GM21526 (cell line): ENCODE measurements around the gene AOPEP.

Experiments used
- ATAC-seq: cut with Tn5 transposase; IDR thresholded peaks from one replicate; pipeline ENCODE4 v1.9.1; 2021; ENCODE audit warnings: moderate library complexity; ENCODE audit not compliant: unreplicated experiment, low FRiP score

Gene AOPEP

DNA sequence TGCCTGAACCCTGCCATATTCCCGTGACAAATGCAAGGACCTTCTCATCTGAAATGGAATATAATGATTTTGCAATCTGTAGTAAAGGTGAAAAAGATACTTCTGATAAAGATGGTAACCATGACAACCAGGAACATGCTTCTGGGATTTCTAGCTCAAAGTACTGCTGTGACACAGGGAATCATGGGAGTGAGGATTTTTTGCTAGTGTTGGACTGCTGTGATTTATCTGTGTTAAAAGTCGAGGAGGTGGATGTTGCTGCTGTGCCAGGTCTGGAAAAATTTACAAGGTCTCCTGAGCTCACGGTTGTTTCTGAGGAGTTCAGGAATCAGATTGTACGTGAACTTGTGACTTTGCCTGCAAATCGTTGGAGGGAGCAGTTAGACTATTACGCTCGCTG, 33.5 kb downstream of the AOPEP start:
- no peak for ATAC-seq

DNA sequence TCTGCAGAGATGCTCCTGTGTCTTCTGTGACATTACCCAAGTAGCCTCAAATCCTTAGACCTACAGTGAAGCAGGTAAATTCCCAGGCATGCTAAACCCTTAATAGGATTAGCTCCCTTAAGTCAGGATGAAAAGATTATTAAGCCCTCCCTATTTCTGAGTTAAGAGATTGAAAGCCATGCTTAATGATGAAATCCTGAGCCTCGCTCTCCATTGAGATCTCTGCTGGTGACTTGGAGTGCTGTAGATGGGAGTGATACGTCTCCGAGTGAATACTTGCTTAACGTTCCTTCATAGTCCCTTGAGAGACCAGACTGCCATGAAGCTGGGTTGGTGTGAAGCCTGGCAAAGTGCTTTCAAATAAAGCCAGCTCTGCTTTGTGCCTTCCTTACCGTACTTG, 34.2 kb downstream of the AOPEP start:
- ATAC-seq, result no peak

DNA sequence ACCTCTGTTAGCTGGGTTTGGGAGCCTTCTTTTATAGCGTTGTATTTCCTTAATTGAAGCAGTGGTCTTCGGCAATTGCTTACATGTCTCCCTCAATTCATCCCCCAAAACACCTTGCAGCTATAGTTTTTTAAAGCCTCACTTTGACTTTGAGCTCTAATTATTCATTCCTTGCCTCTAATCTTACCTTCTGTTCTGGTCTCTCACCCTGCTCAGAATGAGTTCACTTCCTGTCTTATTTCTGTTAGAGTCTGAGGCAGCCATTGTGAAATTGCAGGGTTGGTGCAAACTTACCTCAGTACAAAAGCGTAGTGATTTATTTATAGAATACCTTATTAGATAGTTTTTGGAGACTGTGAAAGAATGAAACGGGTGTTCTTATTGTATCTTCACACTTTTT, 35.0 kb downstream of the AOPEP start:
- no peak for ATAC-seq

DNA sequence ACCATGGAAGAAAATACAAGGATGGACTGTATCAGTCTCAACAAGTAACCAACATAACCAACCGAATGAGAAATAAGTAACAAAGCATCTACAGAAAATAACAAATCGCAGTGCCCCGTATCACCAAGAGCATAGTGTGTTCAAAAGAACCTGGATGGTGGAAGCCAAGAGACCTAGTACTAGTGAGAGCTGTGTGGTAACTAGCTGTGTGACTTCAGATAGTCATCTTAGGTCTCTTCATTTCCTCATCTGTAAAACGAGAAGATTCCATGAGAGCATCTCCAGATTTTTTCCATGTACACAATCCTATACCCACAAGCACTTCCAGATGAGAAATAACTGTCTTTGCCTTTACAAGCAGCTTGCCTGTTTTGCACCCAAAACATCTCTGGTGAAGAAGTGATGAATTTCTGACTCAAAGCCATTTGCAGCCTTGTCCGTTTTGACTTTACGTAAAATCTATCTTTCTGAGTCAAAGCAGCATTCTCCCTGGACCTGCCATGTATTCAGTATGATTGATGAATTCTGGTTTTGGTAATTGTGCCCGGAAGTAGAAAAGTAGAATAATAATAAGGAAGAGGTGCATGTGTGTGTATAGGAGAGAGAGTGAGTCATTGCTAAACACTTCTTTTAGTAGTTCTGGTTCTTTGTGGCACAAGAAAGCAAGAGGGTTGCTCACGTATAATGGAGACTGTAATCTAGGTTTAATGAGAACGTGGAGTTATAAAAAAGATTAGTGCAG, 41.0 kb downstream of the AOPEP start:
- ATAC-seq, result no peak

DNA sequence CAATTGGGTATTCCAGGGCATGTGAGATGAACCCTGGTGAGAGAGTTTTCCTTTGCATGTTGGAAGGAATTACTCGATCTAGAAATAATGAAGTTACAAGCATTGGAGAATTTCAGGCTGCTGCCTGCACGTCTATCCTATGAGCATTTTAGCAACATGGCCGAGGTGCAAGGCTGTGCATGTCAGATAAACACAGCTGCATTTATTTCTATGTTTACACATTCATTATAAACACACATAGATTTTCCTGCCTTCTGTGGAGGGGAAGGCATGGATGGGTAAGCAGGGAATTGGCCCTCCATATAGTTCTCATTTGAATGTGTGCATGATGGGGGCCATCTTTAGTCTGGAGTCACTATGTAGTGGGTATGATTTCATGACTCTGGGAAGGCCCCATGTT, 42.3 kb downstream of the AOPEP start:
- ATAC-seq, result no peak

DNA sequence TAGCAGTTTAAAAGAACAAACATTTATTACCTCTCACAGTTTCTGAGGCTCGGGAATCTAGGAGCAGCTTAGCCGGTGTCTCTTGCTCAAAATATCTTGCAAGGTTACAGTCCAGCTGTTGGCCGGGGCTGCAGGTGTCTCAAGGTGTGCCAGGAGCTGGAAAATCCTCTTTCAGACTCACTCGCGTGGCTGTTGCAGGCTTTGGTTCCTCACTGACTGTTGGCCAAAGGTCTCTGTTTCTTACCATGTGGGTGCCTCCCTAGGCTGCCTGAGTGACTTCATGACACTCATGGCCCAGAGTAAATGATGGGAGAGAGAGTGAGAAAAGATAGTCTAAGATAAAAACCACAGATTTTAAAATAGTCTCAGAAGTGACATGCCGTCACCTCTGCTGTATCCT, 43.8 kb downstream of the AOPEP start:
- ATAC-seq, result no peak

DNA sequence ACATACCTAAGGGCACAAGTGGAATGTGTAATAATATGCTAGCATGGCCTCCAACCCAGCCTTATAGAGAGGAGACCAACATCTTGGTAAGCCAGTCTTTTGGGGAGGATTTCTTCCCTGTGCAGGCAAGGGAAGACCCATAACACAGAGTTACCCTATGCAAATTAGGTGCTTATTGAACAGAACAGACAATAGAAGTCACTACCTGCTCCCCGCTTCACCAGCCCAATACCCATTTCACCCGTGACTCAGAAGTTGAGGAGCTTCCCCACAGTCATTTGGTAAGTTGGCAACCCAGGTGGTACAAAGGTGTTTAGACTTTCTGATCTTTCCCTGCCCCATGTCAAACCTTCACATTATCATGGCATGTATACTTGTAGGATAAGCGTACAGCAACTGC, 44.6 kb downstream of the AOPEP start:
- ATAC-seq, result no peak

DNA sequence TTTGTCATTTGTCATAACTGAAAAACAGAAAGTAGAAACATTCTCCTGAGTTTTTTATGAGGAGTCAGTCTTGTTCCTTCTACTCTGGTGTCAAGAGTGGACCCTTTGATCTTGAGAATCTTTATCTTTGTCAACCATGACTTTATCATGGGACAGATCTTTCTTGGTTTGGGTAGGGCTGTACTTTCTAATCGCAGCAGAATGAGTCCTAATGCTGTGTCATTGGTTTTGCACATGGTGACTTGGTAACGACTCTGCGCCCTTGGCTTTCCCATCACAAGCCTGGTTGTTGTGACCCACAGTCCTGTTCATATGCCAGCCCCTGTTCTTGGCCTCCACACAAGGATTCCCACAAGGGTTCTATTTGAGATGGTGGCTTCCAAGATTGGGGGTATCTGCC, 45.6 kb downstream of the AOPEP start:
- no peak for ATAC-seq

DNA sequence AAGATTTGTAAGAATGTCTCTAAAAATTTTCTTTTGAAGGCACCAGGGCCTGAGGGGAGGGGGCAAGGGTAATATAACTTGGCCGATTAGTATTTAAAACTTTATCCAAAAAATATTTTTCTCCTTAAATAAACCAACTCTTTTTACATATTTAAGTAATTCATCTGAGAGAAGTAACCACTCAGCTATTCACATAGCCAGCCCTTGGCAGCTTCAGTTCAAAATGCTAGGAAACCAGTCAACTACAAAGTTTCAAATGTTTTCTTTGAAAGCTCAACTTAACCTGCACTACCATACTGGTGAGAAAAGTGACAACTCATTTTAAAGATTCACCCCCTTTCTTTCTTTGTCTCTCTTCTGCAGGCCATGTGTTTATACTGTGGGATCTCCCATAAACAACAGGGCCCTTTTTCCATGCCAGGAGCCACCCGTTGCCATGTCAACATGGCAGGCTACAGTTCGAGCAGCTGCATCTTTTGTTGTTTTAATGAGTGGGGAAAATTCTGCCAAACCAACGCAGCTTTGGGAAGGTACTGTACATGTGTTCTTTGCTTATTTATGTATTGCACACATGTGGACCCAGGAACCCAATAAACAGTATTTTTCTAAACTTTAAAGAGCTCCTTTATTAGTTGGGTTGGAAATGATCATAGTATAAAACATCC, 46.3 kb downstream of the AOPEP start:
- ATAC-seq, result no peak

DNA sequence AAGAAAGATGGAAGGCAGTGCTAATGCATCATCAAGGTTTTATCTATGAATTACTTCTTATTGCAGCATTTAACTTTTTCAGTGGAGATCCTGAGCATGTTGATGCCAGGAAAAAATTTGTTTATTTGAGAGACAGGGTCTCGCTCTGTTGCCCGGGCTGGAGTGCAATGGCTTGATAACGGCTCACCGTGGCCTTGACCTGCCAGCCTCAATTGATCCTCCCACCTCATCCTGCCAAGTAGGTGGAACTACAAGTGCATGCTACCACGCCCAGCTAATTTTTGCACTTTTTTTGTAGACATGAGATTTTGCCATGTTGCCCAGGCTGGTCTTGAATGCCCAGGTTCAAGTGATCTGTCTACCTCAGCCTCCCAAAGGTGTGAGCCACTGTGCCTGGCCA, 47.2 kb downstream of the AOPEP start:
- no peak for ATAC-seq

DNA sequence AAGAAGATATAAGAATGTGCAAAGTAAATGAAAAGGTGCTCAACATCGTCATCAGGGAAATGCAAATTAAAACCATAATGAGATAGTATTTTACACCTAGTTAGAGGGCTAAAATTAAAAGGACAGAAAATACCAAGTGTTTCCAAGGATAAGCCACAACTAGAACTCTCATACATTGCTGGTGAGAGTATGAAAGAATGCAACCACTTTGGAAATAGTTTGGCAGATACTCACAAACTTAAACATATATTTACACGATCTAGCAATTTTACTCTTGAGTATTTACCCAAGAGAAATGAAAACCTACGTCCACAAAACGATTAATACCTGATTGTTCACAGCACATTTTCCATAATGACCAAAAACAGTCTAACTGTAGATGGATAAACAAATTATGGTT, 51.5 kb downstream of the AOPEP start:
- ATAC-seq, result no peak

DNA sequence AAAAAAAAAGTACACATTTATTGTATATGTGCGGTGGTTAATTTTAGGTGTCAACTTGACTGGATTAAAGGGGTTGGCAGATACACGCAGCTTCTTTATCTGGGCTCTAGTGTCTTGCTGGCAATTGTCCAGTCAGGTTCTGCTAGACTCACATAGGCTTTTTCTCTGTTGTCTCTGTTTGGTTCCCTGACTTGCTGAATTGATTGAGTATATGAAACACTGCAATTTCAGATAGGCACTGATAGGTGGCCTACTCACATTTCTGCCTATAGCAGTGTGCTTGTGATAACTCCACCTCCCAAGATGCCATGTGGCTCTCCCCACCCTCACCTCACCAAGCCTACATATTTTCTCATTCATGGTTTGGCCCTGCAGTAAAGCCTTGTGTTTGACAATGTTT, 52.5 kb downstream of the AOPEP start:
- no peak for ATAC-seq

DNA sequence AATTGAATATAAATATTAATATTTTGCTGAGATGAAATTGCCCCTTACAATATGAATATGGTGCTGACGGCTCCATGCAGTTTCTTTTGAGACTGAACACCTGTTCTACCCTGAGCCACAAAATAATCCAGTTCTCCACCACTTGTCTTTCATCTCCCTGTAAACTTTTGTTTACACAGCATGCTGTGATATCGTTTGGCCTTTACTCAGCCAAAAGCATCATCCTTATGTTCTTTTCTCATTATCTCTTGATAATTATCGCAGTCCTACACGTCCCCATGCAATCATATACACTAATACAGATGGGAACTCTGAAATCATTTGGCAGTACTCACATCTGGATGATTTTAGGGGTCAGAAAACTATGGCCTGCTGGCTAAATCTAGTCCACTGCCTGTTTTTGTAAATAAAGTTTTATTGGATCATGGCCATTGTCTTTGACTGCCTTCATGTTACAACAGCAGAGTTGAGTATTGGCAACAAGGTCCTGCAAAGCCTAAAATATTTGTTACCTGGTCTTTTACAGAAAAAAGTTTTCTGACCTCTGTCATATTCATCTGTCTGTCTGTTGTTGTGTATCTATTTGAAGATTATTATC, 53.3 kb downstream of the AOPEP start:
- ATAC-seq, result no peak

DNA sequence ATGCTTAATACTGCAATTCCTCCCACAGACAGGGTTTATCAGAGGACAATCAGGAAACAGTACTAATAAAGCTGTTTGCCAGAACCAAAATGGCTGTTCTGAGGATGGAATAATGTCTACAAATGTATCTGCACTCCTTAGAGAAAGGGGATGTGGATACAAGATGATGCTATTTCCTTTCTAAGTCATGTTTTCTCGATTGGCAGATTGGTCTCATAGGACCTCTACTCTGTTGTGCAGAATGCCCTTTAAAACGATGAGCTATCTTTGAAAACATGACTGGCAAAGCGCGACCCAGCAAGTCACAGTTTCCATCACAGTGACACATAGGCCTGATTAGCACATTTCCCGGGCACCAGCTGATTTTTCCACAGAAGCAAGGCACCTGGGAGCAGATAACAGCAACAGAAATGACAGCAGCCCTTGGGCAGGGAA, 54.0 kb downstream of the AOPEP start:
- no peak for ATAC-seq

DNA sequence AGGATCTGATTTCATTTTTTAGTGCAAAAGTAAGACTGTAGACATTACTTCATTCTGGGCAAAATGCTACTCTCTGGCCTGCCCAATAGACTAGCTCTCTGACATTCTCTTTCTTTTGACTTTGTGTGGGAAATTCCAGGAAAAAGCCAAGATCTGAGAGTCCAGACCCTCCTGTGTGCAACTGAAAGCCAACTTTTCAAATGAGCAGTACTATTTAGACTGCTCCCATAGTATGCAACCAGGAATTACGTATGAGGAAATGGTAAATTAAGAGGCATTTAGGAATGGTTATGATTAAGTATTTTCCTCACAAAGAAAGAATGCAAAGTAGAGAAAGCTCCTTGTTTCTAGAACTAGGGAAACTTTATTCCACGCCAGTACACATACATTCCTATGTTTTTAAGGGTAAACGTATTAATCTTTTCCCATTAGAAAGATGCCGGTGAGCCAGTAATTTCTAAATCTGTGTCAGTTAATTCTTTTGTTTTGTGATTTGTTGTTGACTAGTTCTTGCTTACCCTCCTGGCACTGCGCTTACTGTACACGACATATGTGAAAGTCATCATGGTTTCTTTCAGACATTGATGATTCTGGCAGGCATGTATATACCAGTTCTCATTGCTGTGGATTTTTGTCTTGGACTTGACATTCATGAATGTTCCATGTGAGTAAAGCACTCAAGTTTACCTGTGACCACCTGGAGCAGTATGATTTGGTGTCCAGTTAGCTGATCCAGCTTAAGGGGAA, 56.0 kb downstream of the AOPEP start:
- ATAC-seq, result no peak

DNA sequence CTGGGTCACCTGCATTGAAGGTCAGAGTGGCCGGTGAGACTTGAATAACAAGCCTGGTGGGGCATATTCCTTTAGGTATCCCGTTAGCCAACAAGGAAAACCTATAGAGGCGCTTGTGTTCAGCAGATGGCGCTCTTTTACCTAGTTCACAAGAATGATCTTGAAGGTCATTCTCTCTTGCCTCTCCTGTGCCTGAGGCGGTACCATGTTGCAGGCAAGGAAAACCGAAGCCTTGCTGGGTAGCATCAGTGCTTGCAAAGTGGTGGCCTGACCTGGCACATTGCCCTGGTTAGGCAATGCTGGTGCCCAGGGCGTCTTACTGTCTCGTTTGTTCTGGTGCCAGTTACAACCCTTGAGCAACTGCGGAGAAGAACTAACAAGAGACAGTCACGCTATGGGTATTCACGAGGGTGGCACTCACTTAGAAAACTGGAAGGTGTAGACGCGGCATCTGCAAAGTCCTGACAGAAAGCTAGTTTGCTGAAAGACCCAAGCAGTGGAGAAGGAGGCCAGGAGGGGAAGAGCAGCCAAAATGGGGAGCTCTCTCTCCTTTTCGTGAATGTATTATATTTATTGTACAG, 56.7 kb downstream of the AOPEP start:
- no peak for ATAC-seq

DNA sequence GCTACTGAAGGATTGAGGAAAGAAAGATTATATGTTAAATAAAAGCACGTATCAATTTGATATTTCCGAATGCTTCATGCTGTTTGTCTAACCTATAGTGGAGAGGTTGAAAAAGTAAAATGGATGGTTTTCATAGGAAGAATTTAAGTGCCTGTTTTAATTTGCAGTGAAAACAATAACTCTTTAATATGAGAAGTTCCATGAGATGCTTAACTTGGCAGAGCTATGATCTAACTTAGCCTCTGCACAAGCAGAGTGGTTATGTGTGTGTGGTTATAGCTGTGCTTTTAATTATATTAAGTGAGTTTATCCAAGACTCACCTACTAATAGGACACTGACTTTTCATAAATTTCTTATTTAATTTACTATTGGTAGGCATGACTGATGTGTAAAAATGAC, 57.4 kb downstream of the AOPEP start:
- no peak for ATAC-seq

DNA sequence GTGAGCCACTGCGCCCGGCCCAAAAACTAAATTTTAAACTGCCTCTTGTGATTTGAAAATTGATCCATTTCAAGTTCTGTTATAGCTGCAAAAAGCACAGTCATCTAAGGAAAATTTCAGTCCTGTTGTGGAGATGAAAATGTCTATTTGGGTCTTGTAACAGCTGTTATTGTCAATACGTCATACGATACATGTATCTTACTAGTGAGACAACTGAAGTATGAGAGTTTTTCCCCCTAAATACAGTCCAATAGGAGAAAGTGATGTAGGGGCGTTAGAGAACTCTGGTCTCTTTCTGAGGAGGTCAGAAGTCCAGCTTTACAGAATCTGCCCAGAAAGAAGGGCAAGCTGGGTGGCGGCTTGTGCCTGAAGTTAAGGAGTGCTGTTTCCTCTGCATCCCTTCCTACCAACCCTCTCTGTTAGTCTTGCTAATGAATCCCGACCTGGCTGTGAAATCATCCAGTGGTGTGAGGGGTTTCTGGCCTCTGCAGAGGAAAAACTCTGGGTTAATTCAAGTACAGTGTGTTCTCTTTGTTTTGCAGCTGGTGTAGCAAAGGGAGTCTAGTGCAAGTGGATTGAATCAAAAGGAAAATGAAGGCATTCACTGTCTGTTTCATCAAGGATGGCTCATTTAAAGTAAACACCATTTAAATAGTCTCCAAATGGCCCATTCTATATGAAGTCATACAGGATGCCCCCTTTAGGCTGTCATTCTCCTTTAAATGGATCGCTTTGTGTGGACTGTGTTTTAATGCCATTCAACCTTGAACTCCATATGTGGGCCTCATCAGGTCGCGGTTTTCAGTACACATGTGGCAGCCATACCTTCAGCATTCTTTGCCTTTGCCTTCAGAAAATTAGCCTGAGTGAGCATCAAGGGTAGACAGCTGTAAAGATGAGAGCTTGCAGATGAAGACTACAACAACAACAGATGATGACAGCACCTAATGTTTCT, 59.0 kb downstream of the AOPEP start:
- no peak for ATAC-seq

DNA sequence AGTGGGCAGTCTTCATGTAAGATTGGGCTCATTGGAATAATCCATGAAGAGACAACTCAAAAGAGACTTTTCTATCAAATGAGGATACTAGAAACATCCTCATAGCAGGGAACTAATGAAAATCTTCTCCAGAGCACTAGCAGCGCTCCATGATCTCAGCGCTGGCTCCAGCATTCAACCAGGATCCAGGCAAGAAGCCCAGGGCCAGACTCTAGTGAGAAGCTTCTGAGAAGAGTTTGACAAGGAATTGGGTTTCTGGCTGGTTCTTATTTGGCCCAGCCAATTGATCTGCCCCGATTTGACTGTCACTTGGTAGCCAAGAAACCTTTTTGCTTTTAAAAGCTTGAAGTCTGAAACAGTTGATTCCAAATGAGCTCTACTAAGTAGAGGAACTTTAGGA, 60.1 kb downstream of the AOPEP start:
- no peak for ATAC-seq

DNA sequence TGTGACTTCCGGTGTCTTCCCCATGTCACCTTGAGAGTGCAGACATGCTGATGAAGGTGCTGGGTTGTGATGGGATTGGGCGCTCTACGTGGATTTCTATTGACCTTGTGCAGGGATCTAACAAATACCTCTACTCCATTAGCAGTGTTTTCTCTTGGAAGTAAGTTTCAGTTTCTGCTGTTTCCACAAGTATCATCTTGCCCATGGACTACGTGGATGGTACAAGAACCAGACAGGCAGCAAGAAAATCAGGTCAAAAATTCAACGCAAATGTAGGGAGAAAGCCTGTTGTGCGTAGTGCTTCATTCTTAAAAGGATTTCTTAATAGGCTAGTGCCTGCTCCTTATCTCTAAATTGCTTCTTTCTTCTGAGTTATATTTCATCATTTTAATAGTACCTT, 60.8 kb downstream of the AOPEP start:
- ATAC-seq, result no peak
